NT2/D1 (cell line): ENCODE data around the gene DYNLRB2.

ENCODE experiments used
- DNase-seq: peaks from one replicate; pipeline ENCODE4 v3.0.0-alpha.2; 2011; ENCODE audit warnings: low read depth, low spot score
- H3K27me3 ChIP-seq: 2 replicates; pipeline ENCODE4 v1.6.0; 2011; ENCODE audit warnings: mild to moderate bottlenecking; ENCODE audit not compliant: insufficient read length, insufficient read depth
- H3K36me3 ChIP-seq: 2 replicates; pipeline ENCODE4 v1.6.1; 2011; ENCODE audit warnings: mild to moderate bottlenecking, low read length, mixed read lengths; ENCODE audit not compliant: insufficient read depth, insufficient read length
- H3K4me1 ChIP-seq: 2 replicates; pipeline ENCODE4 v1.5.1; 2011; ENCODE audit not compliant: insufficient read depth, insufficient read length
- H3K4me3 ChIP-seq: 2 replicates; pipeline ENCODE4 v1.5.1; 2011; ENCODE audit warnings: low read depth; ENCODE audit not compliant: insufficient read length
- H3K9ac ChIP-seq: 2 replicates; pipeline ENCODE4 v1.6.0; 2011; ENCODE audit warnings: low read depth; ENCODE audit not compliant: insufficient read length
- H3K9me3 ChIP-seq: 2 replicates; pipeline ENCODE4 v1.5.1; 2011; ENCODE audit warnings: mild to moderate bottlenecking, low read length; ENCODE audit not compliant: insufficient read depth
- SUZ12 ChIP-seq: IDR thresholded peaks from 2 replicates; pipeline ENCODE4 v1.6.1; 2011; ENCODE audit not compliant: insufficient read length, insufficient read depth; ENCODE audit errors: extremely low read depth
- YY1 ChIP-seq: IDR thresholded peaks from 2 replicates; pipeline ENCODE4 v1.6.1; 2011; ENCODE audit not compliant: insufficient read length, insufficient read depth
- ZNF274 ChIP-seq: IDR thresholded peaks from 2 replicates; pipeline ENCODE4 v1.6.1; 2011; ENCODE audit warnings: mild to moderate bottlenecking, low read depth, low read length

DYNLRB2 gene

GRCh38 chr16:80583466-80583865, 42.7 kb downstream of the DYNLRB2 start:
- H3K36me3 ChIP-seq, result no peaks in the 10 kb centered on the region
- no peak overlapping the region for H3K9ac ChIP-seq
- DNase-seq, result no peak
- no peak overlapping the region for H3K4me3 ChIP-seq
- TF ChIP-seq YY1 (no peak), SUZ12 (no peak), ZNF274 (no peak)
- no peaks in the 10 kb centered on the region for H3K27me3 ChIP-seq
- H3K4me1 ChIP-seq, result no peaks in the 10 kb centered on the region
- peaks cover 3% of the 10 kb centered on the region; the same call in 1 of the 2 replicates for H3K9me3 ChIP-seq

GRCh38 chr16:80585764-80586163, 45.0 kb downstream of the DYNLRB2 start:
- Histone ChIP-seq H3K36me3 (no peaks in the 10 kb centered on the region), H3K9ac (no peak overlapping the region), H3K4me3 (no peak overlapping the region), H3K27me3 (no peaks in the 10 kb centered on the region), H3K4me1 (no peaks in the 10 kb centered on the region), H3K9me3 (peaks cover 3% of the 10 kb centered on the region; the same call in 1 of the 2 replicates)
- no peak for TF ChIP-seq YY1
- no peak for TF ChIP-seq ZNF274
- DNase-seq, result no peak

GRCh38 chr16:80586476-80586875, 45.7 kb downstream of the DYNLRB2 start:
- H3K9ac ChIP-seq, result no peak overlapping the region
- H3K27me3 ChIP-seq, result no peaks in the 10 kb centered on the region
- DNase-seq, result no peak
- no peak overlapping the region for H3K4me3 ChIP-seq
- no peaks in the 10 kb centered on the region for H3K36me3 ChIP-seq
- H3K4me1 ChIP-seq, result no peaks in the 10 kb centered on the region
- TF ChIP-seq YY1 (no peak), ZNF274 (no peak), SUZ12 (no peak)
- peaks cover 3% of the 10 kb centered on the region; the same call in 1 of the 2 replicates for H3K9me3 ChIP-seq

GRCh38 chr16:80587071-80587470, 46.3 kb downstream of the DYNLRB2 start:
- no peak for DNase-seq
- no peak for TF ChIP-seq YY1
- no peak for TF ChIP-seq ZNF274
- TF ChIP-seq SUZ12, result no peak
- no peak overlapping the region for H3K4me3 ChIP-seq
- peaks cover 3% of the 10 kb centered on the region; the same call in 1 of the 2 replicates for H3K9me3 ChIP-seq
- no peak overlapping the region for H3K9ac ChIP-seq
- no peaks in the 10 kb centered on the region for H3K27me3 ChIP-seq
- H3K4me1 ChIP-seq, result no peaks in the 10 kb centered on the region
- H3K36me3 ChIP-seq, result no peaks in the 10 kb centered on the region

GRCh38 chr16:80591071-80591915, 50.5 kb downstream of the DYNLRB2 start:
- no peak for DNase-seq
- no peaks in the 10 kb centered on the region for H3K36me3 ChIP-seq
- no peak overlapping the region for H3K9ac ChIP-seq
- no peak overlapping the region for H3K4me3 ChIP-seq
- no peaks in the 10 kb centered on the region for H3K4me1 ChIP-seq
- TF ChIP-seq YY1, result no peak
- TF ChIP-seq ZNF274, result no peak
- TF ChIP-seq SUZ12, result no peak
- no peaks in the 10 kb centered on the region for H3K9me3 ChIP-seq
- H3K27me3 ChIP-seq, result no peaks in the 10 kb centered on the region

- TF ChIP-seq SUZ12, result no peak
- no peak for TF ChIP-seq ZNF274
- no peak for TF ChIP-seq YY1
- H3K4me1 ChIP-seq, result no peaks in the 10 kb centered on the region
- no peaks in the 10 kb centered on the region for H3K27me3 ChIP-seq
- no peak overlapping the region for H3K4me3 ChIP-seq
- DNase-seq, result no peak
- no peak overlapping the region for H3K9ac ChIP-seq
- H3K9me3 ChIP-seq, result no peaks in the 10 kb centered on the region
- no peaks in the 10 kb centered on the region for H3K36me3 ChIP-seq
Measured at GRCh38 chr16:80592273-80592672, 51.5 kb downstream of the DYNLRB2 start.

- Histone ChIP-seq H3K36me3 (no peaks in the 10 kb centered on the region), H3K9ac (no peak overlapping the region), H3K4me3 (no peak overlapping the region), H3K27me3 (no peaks in the 10 kb centered on the region), H3K9me3 (no peaks in the 10 kb centered on the region), H3K4me1 (no peaks in the 10 kb centered on the region)
- no peak for DNase-seq
- no peak for TF ChIP-seq ZNF274
- TF ChIP-seq SUZ12, result no peak
Measured at GRCh38 chr16:80594756-80595155, 54.0 kb downstream of the DYNLRB2 start.
